Colonic mucosa (tissue), 4 donors: ENCODE results near the gene SCRN1. TPM values are rescaled to one million over a fixed set of nuclear protein-coding genes. Genes with fewer than 3 reads are reported as not detected.

Experiments used
- DNase-seq: peaks from one replicate; pipeline ENCODE4 v3.0.0-alpha.2; 2020
- H3K27ac ChIP-seq: fragments of 200-600 bp; one replicate; pipeline ENCODE4 v1.8.0; 2021
- H3K27me3 ChIP-seq: fragments of 200-600 bp; one replicate; pipeline ENCODE4 v1.8.0; 2021
- H3K36me3 ChIP-seq: fragments of 200-600 bp; one replicate; pipeline ENCODE4 v1.8.0; 2021
- H3K4me1 ChIP-seq: fragments of 200-600 bp; one replicate; pipeline ENCODE4 v1.8.0; 2021; ENCODE audit warnings: mild to moderate bottlenecking
- H3K4me3 ChIP-seq: fragments of 200-600 bp; one replicate; pipeline ENCODE4 v1.8.0; 2021
- H3K9ac ChIP-seq, 2 donors: one replicate each; pipeline ENCODE4 v1.7.0; 2013; ENCODE audit warnings: control low read depth in 2 of 2, low read depth in 2 of 2, low read length in 2 of 2
- H3K9me3 ChIP-seq: fragments of 200-600 bp; one replicate; pipeline ENCODE4 v1.8.0; 2021
- intact Hi-C: fragments of 100-400 bp; cut with DNase I; formaldehyde crosslinking; loops from one replicate; pipeline ENCODE4 v1.14.1; 2022
- total RNA-seq, 2 donors: library from RNA; stranded (reverse); fragmentation: NEBNext Ultra II Directional in 1 of 2; extraction: Animal tissue kit (Norgen Biotek cat#: 25700) in 1 of 2; gene quantifications; one replicate each; pipeline ENCODE4 v1.2.1, GENCODE V29; 2021
- TF ChIP-seq, protein P1 (sequence below): fragments of 200-600 bp; IDR thresholded peaks from one replicate; pipeline ENCODE4 v1.8.0; 2022; ENCODE audit warnings: antibody characterized with exemption, mild to moderate bottlenecking
- donor health status: healthy.
- donor health status: DM: no; HTN: no; CAD: no.
- donor health status: DM: no; HTN: no; CAD: no.

The SCRN1 gene
- total RNA-seq, 2 donors from 2014 or later: 13.2 to 17.1 TPM

DNA sequence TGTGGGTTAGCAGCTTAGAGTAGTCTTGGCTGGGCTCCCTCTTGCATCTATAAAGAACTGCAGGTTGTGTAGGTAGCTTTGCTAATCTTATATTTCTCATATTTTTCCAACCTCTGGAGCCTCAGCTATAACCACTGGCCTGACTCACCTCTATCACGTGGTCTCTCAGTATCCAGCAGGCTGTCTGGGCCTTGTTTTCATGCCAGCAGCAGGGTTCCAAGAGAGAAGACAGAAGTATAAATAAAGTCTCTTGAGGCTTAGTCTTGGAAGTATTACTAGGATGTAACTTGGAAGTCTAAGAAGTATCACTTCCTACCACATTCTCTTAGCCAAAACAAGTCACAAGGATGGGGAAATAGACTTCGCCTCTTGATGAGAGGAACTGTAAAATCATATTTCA lies 110.0 kb downstream of the SCRN1 start:
- no peaks in the 10 kb centered on the region for H3K27me3 ChIP-seq
- TF ChIP-seq, protein P1, sequence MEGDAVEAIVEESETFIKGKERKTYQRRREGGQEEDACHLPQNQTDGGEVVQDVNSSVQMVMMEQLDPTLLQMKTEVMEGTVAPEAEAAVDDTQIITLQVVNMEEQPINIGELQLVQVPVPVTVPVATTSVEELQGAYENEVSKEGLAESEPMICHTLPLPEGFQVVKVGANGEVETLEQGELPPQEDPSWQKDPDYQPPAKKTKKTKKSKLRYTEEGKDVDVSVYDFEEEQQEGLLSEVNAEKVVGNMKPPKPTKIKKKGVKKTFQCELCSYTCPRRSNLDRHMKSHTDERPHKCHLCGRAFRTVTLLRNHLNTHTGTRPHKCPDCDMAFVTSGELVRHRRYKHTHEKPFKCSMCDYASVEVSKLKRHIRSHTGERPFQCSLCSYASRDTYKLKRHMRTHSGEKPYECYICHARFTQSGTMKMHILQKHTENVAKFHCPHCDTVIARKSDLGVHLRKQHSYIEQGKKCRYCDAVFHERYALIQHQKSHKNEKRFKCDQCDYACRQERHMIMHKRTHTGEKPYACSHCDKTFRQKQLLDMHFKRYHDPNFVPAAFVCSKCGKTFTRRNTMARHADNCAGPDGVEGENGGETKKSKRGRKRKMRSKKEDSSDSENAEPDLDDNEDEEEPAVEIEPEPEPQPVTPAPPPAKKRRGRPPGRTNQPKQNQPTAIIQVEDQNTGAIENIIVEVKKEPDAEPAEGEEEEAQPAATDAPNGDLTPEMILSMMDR: no peak
- DNase-seq: no peak
- peaks cover 4% of the 10 kb centered on the region for H3K4me1 ChIP-seq
- no peaks in the 10 kb centered on the region for H3K9me3 ChIP-seq
- no peak overlapping the region for H3K4me3 ChIP-seq
- H3K36me3 ChIP-seq: no peaks in the 10 kb centered on the region
- H3K9ac ChIP-seq: no peak overlapping the region
- H3K27ac ChIP-seq: no peak overlapping the region
- intact Hi-C loops: no loop called here

DNA sequence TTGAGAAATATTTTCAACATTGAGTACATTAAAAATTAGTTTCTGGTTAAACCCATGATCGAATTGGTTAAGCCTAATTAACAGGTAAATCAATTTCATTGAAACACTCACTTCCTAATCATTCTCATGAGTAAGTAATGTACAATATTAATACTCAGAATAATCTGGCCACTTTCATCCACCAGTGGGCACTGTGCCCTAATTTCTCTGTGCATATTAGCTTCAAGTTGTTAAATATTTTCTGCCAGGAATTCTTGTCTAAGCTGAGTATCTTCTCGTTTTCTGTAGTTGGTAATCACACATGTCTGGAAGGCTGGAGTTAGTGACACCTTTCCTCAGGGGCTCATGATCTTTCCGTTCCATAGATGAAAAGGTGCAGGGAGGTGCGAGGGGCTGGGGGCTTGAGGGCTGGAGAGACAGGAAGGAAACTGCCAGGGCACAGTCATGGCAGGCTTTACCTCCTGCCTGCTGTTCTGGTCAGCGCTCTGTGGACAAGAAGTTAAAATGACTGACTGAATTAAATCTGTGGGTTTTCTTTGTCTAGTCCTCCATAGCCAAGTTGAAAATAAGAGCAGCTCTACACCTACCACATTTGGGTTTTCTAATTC lies 111.4 kb downstream of the SCRN1 start:
- intact Hi-C loops: no loop called here
- TF ChIP-seq, protein P1: no peak
- DNase-seq: no peak
- no peak overlapping the region for H3K9ac ChIP-seq
- no peak overlapping the region for H3K4me3 ChIP-seq
- no peaks in the 10 kb centered on the region for H3K36me3 ChIP-seq
- no peaks in the 10 kb centered on the region for H3K9me3 ChIP-seq
- no peak overlapping the region for H3K27ac ChIP-seq
- no peaks in the 10 kb centered on the region for H3K27me3 ChIP-seq
- H3K4me1 ChIP-seq: no peaks in the 10 kb centered on the region

DNA sequence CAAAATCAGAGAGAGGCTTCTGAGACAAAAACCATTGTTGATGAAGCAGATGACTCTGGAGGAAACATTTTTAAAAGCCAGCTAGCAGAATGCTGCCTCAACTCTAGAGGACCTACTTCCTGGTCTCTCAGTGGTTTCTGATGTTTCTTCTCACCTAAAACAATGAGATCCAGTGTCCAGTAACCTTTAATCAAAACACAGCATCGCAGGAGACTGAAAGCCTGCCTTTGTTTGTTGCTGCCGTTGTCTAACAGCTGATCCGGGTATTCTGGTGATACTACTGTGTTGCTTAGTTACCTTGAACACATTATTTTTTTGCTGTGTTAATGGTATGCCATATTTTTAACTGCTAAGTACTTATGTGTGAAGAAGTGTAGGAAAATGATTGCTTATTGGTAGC lies 112.4 kb downstream of the SCRN1 start:
- no peak overlapping the region for H3K9ac ChIP-seq
- no peak for DNase-seq
- H3K4me1 ChIP-seq: no peaks in the 10 kb centered on the region
- H3K36me3 ChIP-seq: no peaks in the 10 kb centered on the region
- H3K9me3 ChIP-seq: no peaks in the 10 kb centered on the region
- intact Hi-C loops: no loop called here
- no peak overlapping the region for H3K27ac ChIP-seq
- no peaks in the 10 kb centered on the region for H3K27me3 ChIP-seq
- H3K4me3 ChIP-seq: no peak overlapping the region
- TF ChIP-seq, protein P1: no peak

DNA sequence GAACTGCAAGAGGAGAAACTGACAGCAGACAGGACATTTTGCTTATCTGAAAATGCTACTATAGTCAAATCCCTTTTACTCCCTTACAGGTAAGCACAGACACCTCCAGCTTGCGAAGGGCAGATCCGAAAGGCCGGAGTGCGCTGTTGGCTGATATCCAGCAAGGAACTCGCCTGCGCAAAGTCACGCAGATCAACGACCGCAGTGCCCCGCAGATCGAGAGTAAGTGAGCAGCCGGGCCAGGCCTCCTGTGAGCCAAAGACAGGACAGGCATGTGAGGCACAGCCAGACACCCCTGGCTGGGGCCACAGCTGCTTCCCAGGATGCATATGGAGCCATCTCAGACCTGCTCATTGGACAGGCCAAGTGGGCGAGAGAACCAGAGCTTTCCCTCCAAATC lies 113.9 kb downstream of the SCRN1 start:
- Histone ChIP-seq H3K27ac (no peak overlapping the region), H3K9me3 (no peaks in the 10 kb centered on the region), H3K4me1 (no peaks in the 10 kb centered on the region), H3K36me3 (no peaks in the 10 kb centered on the region), H3K27me3 (no peaks in the 10 kb centered on the region), H3K9ac (no peak overlapping the region), H3K4me3 (no peak overlapping the region)
- TF ChIP-seq, protein P1: no peak
- no peak for DNase-seq
- intact Hi-C loops: no loop called here

DNA sequence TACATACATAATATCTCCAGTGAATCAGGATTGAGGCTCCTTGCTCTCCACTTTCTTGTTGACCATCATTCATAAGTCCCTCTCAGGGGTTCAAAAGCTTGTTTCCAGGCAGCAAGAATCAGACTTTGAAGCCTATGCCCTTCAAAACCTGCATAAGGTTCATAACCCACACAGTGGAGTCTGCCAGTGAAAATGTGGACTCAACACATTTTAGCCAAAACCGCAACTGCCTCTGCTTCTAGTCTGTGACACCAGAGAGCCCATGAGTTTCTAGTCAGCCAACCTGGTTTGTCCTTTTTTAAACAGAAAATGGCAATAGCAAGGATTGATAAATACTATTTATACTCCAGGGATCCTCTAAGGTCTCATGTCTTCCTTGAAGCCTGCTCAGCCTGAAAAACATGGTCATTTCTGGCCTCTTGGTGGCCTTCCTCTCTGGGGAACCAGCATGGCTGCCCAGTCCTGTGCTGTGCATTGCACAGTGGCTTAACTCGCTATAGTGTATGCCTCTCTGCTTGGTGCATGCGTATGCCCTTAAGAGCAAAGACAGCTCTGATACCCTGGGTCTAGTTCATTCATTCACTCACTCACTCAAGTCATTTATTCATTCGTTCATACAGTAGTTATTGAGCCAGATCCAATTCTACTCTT lies 115.8 kb downstream of the SCRN1 start:
- H3K27ac ChIP-seq: no peak overlapping the region
- no peak for DNase-seq
- no peaks in the 10 kb centered on the region for H3K27me3 ChIP-seq
- H3K36me3 ChIP-seq: no peaks in the 10 kb centered on the region
- H3K4me3 ChIP-seq: no peak overlapping the region
- TF ChIP-seq, protein P1: no peak
- intact Hi-C loops: no loop called here
- H3K9ac ChIP-seq: no peak overlapping the region
- H3K4me1 ChIP-seq: no peaks in the 10 kb centered on the region
- no peaks in the 10 kb centered on the region for H3K9me3 ChIP-seq
